GM12878 (cell line): Measurements from ENCODE around the gene CITED1. TPM values are rescaled to one million over a fixed set of nuclear protein-coding genes. Genes with fewer than 3 reads are reported as not detected.

Experiments used
- ATAC-seq: fragments of 200-7000 bp; cut with Tn5 transposase; 3 replicates; pipeline ENCODE4 v1.9.1; 2020; ENCODE audit warnings: mild to moderate bottlenecking, moderate library complexity
- BruUV-seq: library from RNA; stranded (reverse); fragments of 400-500 nt; replicated peaks from 2 replicates; lab custom pipeline; 2021; lab: Mats Ljungman, UMichigan
- CTCF ChIA-PET: fragments of 300-600 bp; sonication (Branson Sonifier 250); formaldehyde crosslinking; extraction: SDS; loops from one replicate; lab custom pipeline; 2021; ENCODE audit warnings: inconsistent platforms; lab: Yijun Ruan, JAX
- POLR2A ChIA-PET: fragments of 350-600 bp; formaldehyde crosslinking; extraction: SDS; loops from one replicate; lab custom pipeline; 2021; ENCODE audit warnings: inconsistent platforms; lab: Charles Lee
- RAD21 ChIA-PET: fragments of 300-600 bp; sonication (Branson Sonifier 250); formaldehyde crosslinking; loops from one replicate; lab custom pipeline; 2023; ENCODE audit warnings: antibody characterized with exemption; ENCODE audit not compliant: unreplicated experiment; lab: Charles Lee
- SMC1A ChIA-PET: fragments of 300-600 bp; sonication (Branson Sonifier 250); formaldehyde crosslinking; loops from one replicate; lab custom pipeline; 2023; ENCODE audit not compliant: unreplicated experiment, uncharacterized antibody; lab: Charles Lee
- DNase-seq: peaks from one replicate; pipeline ENCODE4 v3.0.0-alpha.2; 2011; ENCODE audit warnings: low read depth, low spot score
- FAIRE-seq: peaks from 3 replicates; lab custom pipeline; 2011; peaks lifted over from hg19 to GRCh38; lab: Jason Lieb, UNC
- H2AFZ ChIP-seq: 2 replicates; pipeline ENCODE4 v1.6.0; 2011; ENCODE audit warnings: low read depth, low read length, control low read depth; ENCODE audit not compliant: control insufficient read depth
- H3K27ac ChIP-seq: 2 replicates; pipeline ENCODE4 v1.5.1; 2011; ENCODE audit warnings: control low read depth; ENCODE audit not compliant: control insufficient read depth, insufficient read depth
- H3K27me3 ChIP-seq, 2 experiments: replicated peaks in 1 of 2; 2 replicates each; pipeline versions ENCODE4 v1.6.0 to v1.6.1; 2011; ENCODE audit warnings: low read length in 1 of 2; ENCODE audit not compliant: control insufficient read depth in 2 of 2, insufficient read depth in 2 of 2
- H3K36me3 ChIP-seq, 2 experiments: 2 replicates each; pipeline ENCODE4 v1.5.1; 2011; ENCODE audit warnings: low read length in 1 of 2; ENCODE audit not compliant: control insufficient read depth in 2 of 2, insufficient read depth in 2 of 2
- H3K4me1 ChIP-seq: 2 replicates; pipeline ENCODE4 v1.6.1; 2011; ENCODE audit warnings: mild to moderate bottlenecking, low read length, moderate library complexity, mixed read lengths; ENCODE audit not compliant: control insufficient read depth, insufficient read depth
- H3K4me2 ChIP-seq: 2 replicates; pipeline ENCODE4 v1.6.0; 2011; ENCODE audit warnings: control low read depth; ENCODE audit not compliant: control insufficient read depth, insufficient read depth
- H3K4me3 ChIP-seq: fragments of 200-600 bp; sonication (generic); 2 replicates; pipeline ENCODE4 v1.5.1; 2016
- H3K79me2 ChIP-seq: 2 replicates; pipeline ENCODE4 v1.6.0; 2011; ENCODE audit warnings: low read length; ENCODE audit not compliant: control insufficient read depth, insufficient read depth
- H3K9ac ChIP-seq: 2 replicates; pipeline ENCODE4 v1.8.0; 2011; ENCODE audit warnings: low read length, control low read depth, mixed read lengths; ENCODE audit not compliant: control insufficient read depth, insufficient read depth
- H3K9me3 ChIP-seq: replicated peaks from 3 replicates; pipeline ENCODE4 v1.5.1; 2011; ENCODE audit warnings: mild to moderate bottlenecking, low read length; ENCODE audit not compliant: control insufficient read depth, insufficient read depth
- H4K20me1 ChIP-seq: 2 replicates; pipeline ENCODE4 v1.6.0; 2011; ENCODE audit not compliant: control insufficient read depth, insufficient read depth
- E2F4 ChIP-seq: IDR thresholded peaks from 2 replicates; pipeline ENCODE4 v1.6.1; 2012; ENCODE audit warnings: low read depth, low read length, improper control_type of control experiment
- SP1 ChIP-seq: IDR thresholded peaks from one replicate; pipeline ENCODE4 v1.6.1; 2011; ENCODE audit warnings: low read depth, low read length
- YY1 ChIP-seq: IDR thresholded peaks from 2 replicates; pipeline ENCODE4 v1.6.1; 2011; ENCODE audit warnings: low read depth, mild to moderate bottlenecking, low read length
- ZNF274 ChIP-seq: IDR thresholded peaks from one replicate; pipeline ENCODE4 v1.8.0; 2011; ENCODE audit not compliant: insufficient read length, insufficient read depth
- WGBS: methylation state at CpG from one replicate; pipeline ENCODE4 v1.1.6; 2016; ENCODE audit warnings: low lambda C conversion rate; ENCODE audit not compliant: insufficient replicate concordance, insufficient coverage; ENCODE audit errors: missing lambda C conversion rate; 5-methylcytosine and 5-hydroxymethylcytosine counted together
- in situ Hi-C: fragments of 300-500 bp; cut with MboI; formaldehyde crosslinking; loops from 9 replicates; pipeline ENCODE4 v1.14.3; 2018; ENCODE audit warnings: mixed read lengths
- intact Hi-C: fragments of 100-400 bp; cut with micrococcal nuclease; formaldehyde crosslinking; loops from one replicate; pipeline ENCODE4 v1.14.2; 2022; ENCODE audit not compliant: unreplicated experiment
- polyA plus RNA-seq, 11 experiments: library from polyadenylated mRNA; depleted of rRNA in 4 of 11; unstranded in 6 of 11; stranded (reverse) in 5 of 11; fragments of >200 nt; fragmentation: Nextera tagmentation in 4 of 11; fragmentation: Illumina TruSeq in 1 of 11; extraction: Ambion mirVana in 4 of 11; extraction: Trizol in 1 of 11; gene quantifications; 1 replicate in 1 of 11; 2 replicates in 10 of 11; pipeline versions ENCODE4 v1.2.1 to v1.2.3, GENCODE V29; 2011 to 2016; ENCODE audit warnings: inconsistent platforms in 2 of 11, missing spikeins in 2 of 11, low read depth in 1 of 11
- total RNA-seq, 4 experiments: library from RNA; depleted of rRNA in 3 of 4; stranded (reverse); fragments of >200 nt in 3 of 4; fragmentation: Illumina TruSeq in 1 of 4; extraction: Trizol in 1 of 4; gene quantifications; 2 replicates each; pipeline versions ENCODE4 v1.2.1 to v1.2.3, GENCODE V29; 2013 to 2021
- TF ChIP-seq, protein P1 (sequence below): IDR thresholded peaks from 2 replicates; pipeline ENCODE4 v1.6.1; 2011; ENCODE audit warnings: borderline replicate concordance, low read depth, mild to moderate bottlenecking, moderate library complexity, low read length; ENCODE audit not compliant: insufficient read depth, poor library complexity, severe bottlenecking
- TF ChIP-seq, protein P2 (sequence below): fragments of 450-650 bp; IDR thresholded peaks from 2 replicates; pipeline ENCODE4 v1.6.1; 2017; ENCODE audit warnings: low read depth, mild to moderate bottlenecking, moderate library complexity

The CITED1 gene
- total and polyA plus RNA-seq, 10 of the 15 experiments (the other 5 are each of a cell fraction or from before 2014, with no cell fraction given), result 0.56 TPM; not detected in 9

DNA sequence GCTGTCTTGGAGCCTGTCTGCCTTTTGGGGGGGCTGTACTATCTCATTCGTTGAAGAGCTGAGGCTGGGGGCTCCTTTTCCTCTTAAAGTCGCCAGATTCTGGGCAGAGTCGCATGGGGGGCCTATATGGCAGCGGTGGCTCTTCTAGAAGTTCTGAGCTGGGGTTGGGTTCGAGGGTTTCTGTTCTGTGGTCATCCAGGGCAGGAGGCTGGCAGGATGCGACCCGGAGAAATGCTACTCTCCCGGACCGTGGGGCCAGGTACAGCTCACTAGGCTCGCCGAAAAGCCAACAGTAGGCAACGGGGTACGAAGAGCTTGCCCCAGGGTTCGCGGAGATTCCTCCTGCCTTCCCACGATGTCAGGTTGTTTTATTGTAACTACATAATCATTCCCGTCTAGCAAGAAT, 1.9 kb upstream of the CITED1 start:
- no peaks in the 10 kb centered on the region for H3K4me1 ChIP-seq
- H3K27ac ChIP-seq, result no peak overlapping the region
- TF ChIP-seq ZNF274 (no peak), E2F4 (no peak)
- H3K36me3 ChIP-seq, result no peaks in the 10 kb centered on the region
- ChIA-PET POLR2A (no interaction called here), CTCF (no interaction called here), SMC1A (no interaction called here), RAD21 (no interaction called here)
- intact Hi-C loops, result no loop called here
- FAIRE-seq (no peak), ATAC-seq (no peak), DNase-seq (no peak)
- no peak overlapping the region; the same call in 1 of the 2 replicates for H3K4me2 ChIP-seq
- no peak overlapping the region for H2AFZ ChIP-seq
- 42% methylated on average over 17 of the region's 17 CpGs for WGBS
- H3K9me3 ChIP-seq, result no peaks in the 10 kb centered on the region; the same call in 1 of the 3 replicates
- no TSS peak for BruUV-seq
- H3K4me3 ChIP-seq, result no peak overlapping the region
- peaks cover 7 to 26% of the 10 kb centered on the region in 2 experiments for H3K27me3 ChIP-seq
- in situ Hi-C loops, result no loop called here
- H4K20me1 ChIP-seq, result no peaks in the 10 kb centered on the region
- H3K79me2 ChIP-seq, result no peaks in the 10 kb centered on the region
- H3K9ac ChIP-seq, result no peak overlapping the region

GRCh38 chrX:72306851-72307645, 1.3 kb upstream of the CITED1 start:
- ChIA-PET RAD21 (no interaction called here), POLR2A (no interaction called here), SMC1A (no interaction called here), CTCF (no interaction called here)
- Histone ChIP-seq H3K79me2 (no peaks in the 10 kb centered on the region), H3K4me2 (peak overlapping the region; percentile 71), H3K4me3 (peak overlapping the region; percentile 27; the same call in 1 of the 2 replicates), H3K9me3 (no peaks in the 10 kb centered on the region; the same call in 1 of the 3 replicates), H4K20me1 (no peaks in the 10 kb centered on the region), H3K36me3 (no peaks in the 10 kb centered on the region), H3K9ac (no peak overlapping the region), H2AFZ (no peak overlapping the region), H3K27me3 (peaks cover 7 to 26% of the 10 kb centered on the region in 2 experiments), H3K4me1 (no peaks in the 10 kb centered on the region), H3K27ac (no peak overlapping the region)
- intact Hi-C loops (no loop called here), in situ Hi-C loops (no loop called here)
- ATAC-seq, result peak; percentile 76
- BruUV-seq, result no TSS peak
- TF ChIP-seq, protein P1, sequence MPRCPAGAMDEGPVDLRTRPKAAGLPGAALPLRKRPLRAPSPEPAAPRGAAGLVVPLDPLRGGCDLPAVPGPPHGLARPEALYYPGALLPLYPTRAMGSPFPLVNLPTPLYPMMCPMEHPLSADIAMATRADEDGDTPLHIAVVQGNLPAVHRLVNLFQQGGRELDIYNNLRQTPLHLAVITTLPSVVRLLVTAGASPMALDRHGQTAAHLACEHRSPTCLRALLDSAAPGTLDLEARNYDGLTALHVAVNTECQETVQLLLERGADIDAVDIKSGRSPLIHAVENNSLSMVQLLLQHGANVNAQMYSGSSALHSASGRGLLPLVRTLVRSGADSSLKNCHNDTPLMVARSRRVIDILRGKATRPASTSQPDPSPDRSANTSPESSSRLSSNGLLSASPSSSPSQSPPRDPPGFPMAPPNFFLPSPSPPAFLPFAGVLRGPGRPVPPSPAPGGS, result no peak
- TF ChIP-seq SP1, result peak; percentile 83
- TF ChIP-seq YY1, result 0 out of 2 replicates have a peak, but pooled peaks have one; percentile 29
- TF ChIP-seq, protein P2, sequence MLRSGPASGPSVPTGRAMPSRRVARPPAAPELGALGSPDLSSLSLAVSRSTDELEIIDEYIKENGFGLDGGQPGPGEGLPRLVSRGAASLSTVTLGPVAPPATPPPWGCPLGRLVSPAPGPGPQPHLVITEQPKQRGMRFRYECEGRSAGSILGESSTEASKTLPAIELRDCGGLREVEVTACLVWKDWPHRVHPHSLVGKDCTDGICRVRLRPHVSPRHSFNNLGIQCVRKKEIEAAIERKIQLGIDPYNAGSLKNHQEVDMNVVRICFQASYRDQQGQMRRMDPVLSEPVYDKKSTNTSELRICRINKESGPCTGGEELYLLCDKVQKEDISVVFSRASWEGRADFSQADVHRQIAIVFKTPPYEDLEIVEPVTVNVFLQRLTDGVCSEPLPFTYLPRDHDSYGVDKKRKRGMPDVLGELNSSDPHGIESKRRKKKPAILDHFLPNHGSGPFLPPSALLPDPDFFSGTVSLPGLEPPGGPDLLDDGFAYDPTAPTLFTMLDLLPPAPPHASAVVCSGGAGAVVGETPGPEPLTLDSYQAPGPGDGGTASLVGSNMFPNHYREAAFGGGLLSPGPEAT, result 0 out of 2 replicates have a peak, but pooled peaks have one; percentile 49
- 32% methylated on average over 56 of the region's 56 CpGs for WGBS
- DNase-seq, result no peak
- no peak for FAIRE-seq
